ENCODE results near the gene SLC47A1.

- no peak for TF ChIP-seq NBN (IDR thresholded peaks at IDR 0.05)
- TF ChIP-seq MEF2A (IDR thresholded peaks at IDR 0.05; ENCODE audit: insufficient read depth, low read depth, low read length): no peak
- no peak for TF ChIP-seq POLR2AphosphoS5 (IDR thresholded peaks at IDR 0.05; ENCODE audit: low read length)
- TF ChIP-seq RAD21 (IDR thresholded peaks at IDR 0.05; ENCODE audit: insufficient read depth, low read depth, low read length): no peak
- TF ChIP-seq, protein P1, sequence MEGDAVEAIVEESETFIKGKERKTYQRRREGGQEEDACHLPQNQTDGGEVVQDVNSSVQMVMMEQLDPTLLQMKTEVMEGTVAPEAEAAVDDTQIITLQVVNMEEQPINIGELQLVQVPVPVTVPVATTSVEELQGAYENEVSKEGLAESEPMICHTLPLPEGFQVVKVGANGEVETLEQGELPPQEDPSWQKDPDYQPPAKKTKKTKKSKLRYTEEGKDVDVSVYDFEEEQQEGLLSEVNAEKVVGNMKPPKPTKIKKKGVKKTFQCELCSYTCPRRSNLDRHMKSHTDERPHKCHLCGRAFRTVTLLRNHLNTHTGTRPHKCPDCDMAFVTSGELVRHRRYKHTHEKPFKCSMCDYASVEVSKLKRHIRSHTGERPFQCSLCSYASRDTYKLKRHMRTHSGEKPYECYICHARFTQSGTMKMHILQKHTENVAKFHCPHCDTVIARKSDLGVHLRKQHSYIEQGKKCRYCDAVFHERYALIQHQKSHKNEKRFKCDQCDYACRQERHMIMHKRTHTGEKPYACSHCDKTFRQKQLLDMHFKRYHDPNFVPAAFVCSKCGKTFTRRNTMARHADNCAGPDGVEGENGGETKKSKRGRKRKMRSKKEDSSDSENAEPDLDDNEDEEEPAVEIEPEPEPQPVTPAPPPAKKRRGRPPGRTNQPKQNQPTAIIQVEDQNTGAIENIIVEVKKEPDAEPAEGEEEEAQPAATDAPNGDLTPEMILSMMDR (IDR thresholded peaks at IDR 0.05 in 2 of 3, conservative IDR thresholded peaks at IDR 0.05 in 1 of 3; ENCODE audit: control insufficient read depth in 2 of 3, extremely low read depth in 1 of 3, insufficient read depth in 1 of 3, low read depth in 3 of 3, low read length in 3 of 3): no peak
- no peak for TF ChIP-seq POLR2A (IDR thresholded peaks at IDR 0.05; ENCODE audit: low read depth, low read length)
- TF ChIP-seq RFX5 (IDR thresholded peaks at IDR 0.05; ENCODE audit: low read depth, low read length): no peak
- no peak for TF ChIP-seq FOXK2 (IDR thresholded peaks at IDR 0.05)
- TF ChIP-seq CBX5 (IDR thresholded peaks at IDR 0.05; ENCODE audit: low read depth): no peak
Observed at GRCh38 chr17:19569785-19570543, 36.3 kb downstream of the SLC47A1 start.

Data from GM12878 (cell line).